NCI-H82 treated with DMSO at 0.1 percent for 48 hours (cell line): ENCODE measurements around the gene AP5M1.
"Not testable (repeated sequence)": the region's sequence is repeated elsewhere in the genome, so short reads cannot be mapped to it uniquely, and the experiment has no call there.

ENCODE experiments used
- DNase-seq: peaks from one replicate; lab custom pipeline; 2025; ENCODE audit not compliant: unreplicated experiment; lab: John Stamatoyannopoulos, UW

The AP5M1 gene

DNA sequence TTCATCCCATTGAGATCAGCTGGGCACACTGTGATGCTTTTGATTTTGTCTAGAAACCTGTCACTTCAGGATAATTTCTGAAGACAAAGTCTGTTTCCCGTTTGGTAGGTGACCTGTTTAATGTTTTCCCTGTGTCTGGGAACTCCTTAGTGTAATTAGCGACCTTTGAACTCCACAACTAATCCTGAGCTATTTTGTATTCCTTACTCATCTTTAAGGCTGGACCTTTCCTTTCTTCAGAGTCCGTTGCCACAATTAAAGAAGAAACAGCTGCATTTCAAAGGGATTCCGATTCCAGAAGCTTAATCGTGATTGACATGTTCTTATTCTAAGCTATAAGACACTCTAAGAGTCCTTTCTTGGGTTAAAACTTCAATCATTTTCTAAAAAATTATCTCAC, 22.0 kb downstream of the AP5M1 start:
- DNase-seq = peak; percentile 95

DNA sequence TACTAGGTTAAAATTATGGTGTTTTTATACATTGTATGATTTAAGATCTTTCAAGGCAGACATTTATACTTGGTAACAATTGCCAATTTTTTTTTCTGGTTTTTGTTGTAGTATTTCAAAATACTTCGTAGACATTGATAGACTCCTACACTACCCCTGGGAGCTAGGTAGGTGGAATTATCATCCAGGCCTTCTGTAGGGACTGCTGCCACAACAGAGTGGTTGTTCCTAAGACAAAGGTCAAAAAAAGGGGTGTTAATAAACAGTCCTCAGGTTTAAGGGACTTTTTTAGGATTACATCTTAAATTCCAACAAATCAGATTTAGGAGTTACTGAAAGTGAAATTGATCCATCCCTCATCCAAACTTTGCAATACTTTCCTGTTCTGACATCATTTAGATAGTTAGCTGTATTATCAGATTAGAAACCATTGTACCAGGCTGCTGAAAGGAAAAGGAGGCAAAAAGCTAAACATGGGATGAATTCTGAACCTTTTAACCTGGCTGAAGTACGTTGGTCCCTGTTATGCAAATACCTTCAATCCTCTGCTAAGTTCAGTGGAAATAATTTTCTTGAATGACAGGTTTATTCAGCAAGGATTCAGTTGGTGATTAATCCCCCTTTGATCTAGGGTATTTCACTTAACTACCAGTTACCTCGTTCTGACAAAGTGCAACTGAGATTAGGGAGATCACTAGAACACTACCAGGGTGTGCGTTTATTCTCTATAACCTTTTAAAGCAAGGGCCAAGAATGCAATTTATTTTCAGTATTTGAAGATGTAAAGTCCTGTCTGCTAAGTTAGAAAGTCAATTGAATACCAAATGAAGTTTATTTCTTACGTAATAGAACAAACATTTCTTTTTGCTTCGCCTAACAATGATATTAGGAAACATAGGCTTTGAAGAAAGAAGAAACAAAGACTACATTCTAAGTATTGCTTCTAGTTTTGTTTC, 23.2 kb downstream of the AP5M1 start:
- DNase-seq = peak; percentile 94

DNA sequence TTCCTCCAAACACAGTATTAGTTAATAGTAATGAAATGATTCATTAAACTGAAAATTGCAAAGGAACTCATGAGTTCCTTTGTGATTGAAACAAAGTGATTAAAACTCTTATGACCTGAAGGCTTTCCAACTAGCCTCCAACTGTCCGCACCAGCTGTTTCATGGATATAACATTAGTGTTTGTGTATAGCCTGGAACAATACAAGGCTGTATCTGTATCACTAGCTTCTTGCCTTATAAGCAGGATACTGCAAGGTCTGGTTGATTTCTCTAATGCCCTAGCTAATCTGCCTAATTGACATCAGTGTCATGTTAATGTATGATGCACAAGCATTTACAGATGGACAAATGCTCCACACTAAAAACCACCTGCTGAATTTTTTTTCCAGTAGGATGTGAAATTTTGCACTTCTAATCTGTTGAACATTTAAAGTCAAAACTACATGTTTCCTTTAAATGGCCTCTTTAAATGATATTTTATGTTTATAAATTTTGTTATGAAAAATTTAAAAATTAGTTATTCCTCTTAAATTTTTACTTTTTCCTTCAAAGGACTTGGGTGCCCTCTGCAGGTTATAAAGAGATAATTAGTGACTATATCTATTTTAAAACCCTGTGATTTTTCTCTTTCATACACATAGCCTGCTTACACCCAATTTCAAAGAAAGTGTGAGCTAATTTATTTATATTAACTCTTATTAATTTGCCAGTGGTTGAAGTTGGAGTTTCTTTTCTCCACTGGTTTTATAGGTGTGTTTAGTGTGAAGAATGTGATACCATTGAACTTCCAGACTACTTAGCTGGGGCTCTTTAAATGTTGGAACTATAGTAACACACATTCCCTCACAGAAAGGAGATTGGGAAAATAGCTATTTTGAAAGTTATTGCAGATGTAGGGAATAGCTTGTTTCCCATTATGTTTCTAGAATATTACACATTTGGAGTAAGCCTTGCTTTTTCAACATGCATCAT, 25.4 kb downstream of the AP5M1 start:
- peak; percentile 100 for DNase-seq

DNA sequence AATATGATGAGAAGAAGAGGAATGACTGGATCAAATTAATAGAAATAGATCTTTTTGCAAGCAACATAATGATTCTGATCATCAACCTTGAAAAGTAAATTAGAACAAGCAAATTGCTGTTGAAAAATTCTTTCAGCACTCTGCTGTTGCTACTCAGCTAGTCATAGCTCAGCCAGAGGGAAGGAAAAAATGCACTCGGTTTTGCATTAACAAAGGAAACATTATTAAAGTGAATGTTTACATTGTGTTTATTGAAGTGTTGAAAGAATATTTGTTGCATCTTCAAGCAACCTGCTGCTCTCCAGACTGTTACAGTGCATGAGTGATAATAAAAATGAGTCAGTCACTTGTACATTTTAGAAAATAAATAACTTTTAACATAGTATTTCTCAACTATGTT, 26.5 kb downstream of the AP5M1 start:
- no peak for DNase-seq

DNA sequence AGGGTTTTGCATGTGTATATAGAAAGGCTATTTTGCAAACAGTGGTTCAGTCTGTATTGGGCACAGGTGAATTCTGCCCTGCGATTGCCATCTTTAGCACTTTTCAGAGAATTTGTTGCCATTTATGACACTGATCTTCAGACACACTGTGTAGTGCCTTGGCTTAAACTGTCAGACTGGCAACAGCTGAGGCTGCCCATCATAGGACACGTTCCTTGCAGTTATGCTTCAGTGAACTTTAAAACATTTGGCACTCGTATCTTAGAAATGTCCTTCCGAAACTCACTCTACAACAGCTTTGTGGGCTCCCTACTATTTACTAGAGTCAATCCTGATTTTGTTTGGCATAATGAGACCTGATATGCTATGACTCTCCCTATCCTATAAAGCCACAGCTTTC, 29.1 kb downstream of the AP5M1 start:
- DNase-seq = no peak

DNA sequence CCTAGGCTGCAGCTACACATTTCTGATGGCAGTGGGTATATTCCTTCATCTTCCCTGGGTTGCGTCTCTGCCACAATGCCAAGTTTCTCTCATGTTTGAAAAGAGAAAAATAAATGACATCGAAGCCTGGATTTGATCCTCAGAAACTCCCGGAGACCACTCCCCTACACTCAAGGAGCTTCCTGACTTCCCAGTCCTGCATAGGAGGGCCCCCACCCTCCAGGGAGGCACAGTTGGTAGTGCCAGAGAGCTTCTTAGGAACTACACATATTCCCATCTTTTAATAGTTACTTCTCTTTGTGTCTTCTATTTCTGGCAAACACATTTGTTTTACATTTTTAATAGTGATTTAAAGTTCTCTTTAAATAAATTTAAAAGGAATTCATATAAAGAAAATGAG, 30.7 kb downstream of the AP5M1 start:
- DNase-seq = no peak

DNA sequence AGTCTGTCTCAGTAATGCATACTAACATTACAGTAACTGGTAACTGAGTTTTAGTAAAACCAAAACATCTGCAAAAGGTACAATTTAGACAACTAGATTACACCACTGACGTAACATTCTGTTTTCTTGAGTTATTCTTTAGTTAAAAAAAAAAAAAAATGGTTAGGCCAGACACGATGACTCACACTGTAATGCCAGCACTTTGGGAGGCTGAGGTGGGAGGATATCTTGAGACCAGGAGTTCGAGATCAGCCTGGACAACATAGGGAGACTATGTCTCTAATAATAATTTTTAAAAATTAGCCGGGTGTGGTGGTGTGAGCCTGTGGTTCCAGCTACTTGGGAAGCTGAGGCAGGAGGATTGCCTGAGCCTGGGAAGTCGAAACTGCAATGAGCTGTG, 34.1 kb downstream of the AP5M1 start:
- DNase-seq = no peak

DNA sequence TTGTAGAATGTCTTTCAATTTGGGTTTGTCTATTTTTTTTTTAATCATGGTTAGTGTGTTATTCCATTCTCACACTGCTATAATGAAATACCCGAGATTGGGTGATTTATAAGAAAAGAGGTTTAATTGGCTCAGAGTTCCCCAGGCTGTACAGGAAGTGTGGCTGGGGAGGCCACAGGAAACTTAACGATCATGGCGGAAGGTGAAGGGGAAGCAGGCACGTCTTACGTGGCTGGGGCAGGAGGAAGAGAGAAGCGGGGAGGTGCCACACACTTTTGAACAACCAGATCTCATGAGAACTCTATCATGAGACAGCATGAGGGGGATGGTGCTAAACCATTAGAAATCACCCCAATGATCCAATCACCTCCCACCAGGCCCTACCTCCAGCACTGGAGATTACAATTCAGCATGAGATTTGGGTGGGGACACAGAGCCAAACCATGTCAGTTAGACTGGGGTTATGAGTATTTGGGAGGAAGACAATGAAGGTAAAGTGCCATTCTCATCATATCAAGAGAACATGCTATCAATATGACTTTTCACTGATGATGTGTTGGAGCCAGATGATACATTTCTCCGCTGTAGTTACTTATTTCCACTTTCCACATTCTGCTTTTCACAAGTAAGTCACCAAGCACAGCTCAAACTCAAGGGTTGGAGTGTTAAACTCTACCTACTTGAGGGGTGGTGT, 45.8 kb downstream of the AP5M1 start:
- DNase-seq = no peak

DNA sequence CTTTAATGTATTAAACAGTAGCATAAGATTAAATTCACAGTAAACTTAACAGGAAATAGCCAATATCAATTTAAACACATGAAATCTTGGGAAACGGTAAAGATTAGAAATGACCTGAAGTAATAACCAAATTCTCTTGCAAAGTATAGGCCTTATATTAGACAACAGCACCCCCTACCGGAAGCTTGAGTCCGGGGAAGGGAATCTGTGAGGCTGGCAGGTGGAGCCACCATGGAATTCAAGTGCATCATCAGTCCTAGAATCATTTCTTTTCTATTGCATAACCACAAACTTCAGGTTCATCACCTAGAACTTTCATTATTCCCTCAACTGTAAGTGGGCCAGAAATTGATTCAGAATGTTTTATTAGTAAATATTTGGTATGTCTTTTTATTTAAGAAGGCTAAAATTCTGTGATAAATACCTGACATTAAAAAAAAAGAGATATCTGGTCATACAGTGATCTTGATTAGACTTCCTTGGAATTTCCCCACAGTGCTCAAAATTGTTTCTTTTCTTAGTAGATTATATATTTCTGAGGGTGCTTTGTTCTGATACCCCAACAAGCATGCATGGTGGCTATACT, 48.6 kb downstream of the AP5M1 start:
- DNase-seq = peak; percentile 97

DNA sequence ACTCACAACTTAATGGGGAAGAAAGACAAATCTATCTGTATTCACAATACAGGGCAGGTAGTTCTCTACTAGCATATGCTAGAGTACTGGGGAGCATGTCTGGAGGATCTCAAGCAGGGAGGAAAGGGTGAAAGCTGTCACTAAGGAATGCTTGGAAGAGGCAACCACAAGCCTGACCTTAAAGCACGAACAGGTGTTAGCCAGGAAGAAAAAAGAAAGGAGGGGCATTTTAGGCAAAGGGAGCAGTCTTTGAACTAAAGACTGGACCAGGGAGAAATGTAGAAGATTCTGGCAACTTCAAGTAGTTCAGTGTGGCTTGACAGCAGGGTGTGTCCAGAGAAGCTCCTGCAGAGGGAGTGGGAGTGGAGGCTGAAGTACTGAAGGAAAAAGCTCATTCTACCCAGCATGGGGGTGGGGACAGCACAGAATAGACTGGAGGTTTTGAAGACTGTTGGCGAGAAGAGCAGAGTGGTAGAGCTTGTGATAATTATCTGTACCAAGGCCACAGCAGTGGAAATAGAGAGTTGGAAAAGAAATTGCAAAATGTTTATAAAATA, 50.9 kb downstream of the AP5M1 start:
- DNase-seq = no peak

DNA sequence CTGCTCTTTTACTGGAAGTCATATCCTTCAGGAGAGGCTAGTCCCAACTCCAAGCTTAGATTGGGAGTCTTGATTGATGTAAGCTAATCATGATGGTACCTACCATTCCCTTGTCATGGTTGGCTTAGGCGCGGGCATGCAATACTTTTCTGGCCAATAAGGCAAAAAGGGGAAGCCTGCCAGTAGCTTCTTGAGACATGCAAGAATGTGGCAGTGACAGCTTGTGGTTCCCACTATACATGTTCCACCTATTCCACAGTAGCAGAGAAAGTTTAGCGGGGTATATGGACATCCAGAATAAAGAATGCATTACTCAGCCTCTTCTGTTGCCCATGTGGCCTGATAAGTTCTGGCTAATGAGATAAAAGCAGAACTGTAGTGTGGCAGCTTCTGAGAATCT, 55.0 kb downstream of the AP5M1 start:
- no peak for DNase-seq

DNA sequence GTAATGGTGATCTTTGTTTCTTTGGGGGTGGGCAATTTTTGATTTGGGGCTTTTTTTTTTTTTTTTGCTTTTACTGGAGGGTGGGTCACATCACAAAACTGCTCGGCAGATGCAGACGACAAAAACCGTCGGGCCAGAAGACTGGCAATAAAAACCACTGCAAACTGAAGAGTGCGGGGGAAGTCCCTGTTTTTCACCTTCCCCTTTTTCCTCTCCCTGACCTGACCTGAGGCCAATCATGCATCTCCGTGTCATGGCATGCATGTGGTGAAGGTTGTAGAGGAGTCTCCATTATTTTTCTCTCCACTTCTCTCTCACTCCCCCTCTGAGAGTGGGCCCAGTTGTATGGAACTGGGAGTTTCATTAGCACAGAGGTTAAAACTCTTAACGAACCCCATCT, 57.5 kb downstream of the AP5M1 start:
- DNase-seq = no peak

DNA sequence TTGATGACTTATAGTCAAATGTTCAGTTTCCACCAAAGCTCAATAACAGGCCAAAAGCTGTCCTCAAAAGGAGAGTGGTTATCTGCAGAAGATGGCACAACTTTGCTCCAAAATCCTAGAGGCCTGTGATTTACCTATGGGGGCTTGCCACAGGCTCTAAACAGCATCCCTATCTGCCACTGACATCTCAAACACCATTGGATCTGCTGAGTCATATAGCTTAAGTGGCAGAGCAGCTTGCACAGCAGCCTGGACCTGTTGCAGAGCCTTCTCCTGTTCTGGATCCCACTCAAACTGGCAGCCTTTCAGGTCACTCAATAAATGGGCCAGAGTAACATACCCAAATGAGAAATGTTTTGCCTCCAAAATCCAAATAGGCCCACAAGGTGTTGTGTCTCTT, 61.1 kb downstream of the AP5M1 start:
- no peak for DNase-seq

DNA sequence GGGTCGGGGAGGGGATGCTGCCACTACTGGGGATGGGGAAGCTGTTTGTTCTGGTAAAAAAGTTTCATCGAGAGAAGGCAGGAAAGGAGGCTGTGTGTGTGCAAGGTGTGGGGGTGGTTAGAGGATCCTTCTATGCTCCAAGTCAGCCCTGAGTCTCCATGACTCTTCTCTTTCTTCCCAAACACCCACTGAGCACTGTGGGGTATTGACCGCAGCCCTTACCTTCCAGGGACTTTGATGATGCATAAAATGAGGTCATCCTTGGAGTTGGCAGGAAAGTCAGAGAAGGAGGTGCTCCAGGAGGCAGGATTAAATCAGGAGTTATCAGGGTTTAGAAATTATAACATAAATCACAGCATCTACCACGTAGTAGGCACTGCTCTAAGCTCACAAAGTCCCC, 63.7 kb downstream of the AP5M1 start:
- not testable (repeated sequence) for DNase-seq

DNA sequence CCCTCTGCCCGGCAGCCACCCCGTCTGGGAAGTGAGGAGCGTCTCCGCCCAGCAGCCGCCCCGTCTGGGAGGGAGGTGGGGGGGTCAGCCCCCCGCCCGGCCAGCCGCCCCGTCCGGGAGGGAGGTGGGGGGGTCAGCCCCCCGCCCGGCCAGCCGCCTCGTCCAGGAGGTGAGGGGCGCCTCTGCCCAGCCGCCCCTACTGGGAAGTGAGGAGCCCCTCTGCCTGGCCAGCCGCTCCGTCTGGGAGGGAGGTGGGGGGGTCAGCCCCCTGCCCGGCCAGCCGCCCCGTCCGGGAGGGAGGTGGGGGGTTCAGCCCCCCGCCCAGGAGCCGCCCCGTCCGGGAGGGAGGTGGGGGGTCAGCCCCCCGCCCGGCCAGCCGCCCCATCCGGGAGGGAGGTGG, 65.0 kb downstream of the AP5M1 start:
- not testable (repeated sequence) for DNase-seq

DNA sequence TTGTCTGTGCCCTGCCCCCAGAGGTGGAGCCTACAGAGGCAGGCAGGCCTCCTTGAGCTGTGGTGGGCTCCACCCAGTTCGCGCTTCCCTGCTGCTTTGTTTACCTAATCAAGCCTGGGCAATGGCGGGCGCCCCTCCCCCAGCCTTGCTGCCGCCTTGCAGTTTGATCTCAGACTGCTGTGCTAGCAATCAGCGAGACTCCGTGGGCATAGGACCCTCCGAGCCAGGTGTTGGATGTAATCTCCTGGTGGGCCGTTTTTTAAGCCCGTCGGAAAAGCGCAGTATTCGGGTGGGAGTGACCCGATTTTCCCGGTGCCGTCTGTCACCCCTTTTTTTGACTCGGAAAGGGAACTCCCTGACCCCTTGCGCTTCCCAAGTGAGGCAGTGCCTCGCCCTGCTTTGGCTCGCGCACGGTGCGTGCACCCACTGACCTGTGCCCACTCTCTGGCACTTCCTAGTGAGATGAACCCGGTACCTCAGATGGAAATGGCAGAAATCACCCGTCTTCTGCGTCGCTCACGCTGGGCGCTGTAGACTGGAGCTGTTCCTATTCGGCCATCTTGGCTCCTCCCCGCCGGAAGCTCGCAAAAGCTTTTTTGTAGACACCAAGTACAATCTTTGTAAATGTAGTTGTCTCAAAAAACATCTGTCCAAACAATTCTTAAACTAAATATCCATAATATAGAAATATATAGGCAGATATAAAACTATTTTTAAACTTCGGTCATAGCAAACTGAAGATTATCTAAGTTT, 75.0 kb downstream of the AP5M1 start:
- not testable (repeated sequence) for DNase-seq

DNA sequence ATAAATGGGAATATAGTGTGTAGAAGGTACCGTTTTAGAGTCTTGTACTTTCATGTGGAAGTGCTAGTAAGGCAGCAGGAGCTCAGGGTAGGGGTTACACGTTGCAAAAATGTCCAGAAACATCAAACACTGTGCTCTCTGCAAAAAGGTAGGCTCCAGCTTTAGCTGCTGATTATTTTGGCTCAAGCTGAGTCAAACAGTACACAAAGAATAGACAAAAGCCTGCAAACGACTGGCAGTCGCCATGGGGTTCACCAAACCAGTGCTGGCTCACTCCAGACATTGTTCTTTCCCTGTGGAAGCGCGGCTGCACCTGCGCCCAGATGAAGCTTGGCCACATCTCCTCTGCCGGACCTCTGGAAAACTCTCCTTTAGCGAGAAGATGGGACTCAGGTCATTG, 76.3 kb downstream of the AP5M1 start:
- DNase-seq = no peak

DNA sequence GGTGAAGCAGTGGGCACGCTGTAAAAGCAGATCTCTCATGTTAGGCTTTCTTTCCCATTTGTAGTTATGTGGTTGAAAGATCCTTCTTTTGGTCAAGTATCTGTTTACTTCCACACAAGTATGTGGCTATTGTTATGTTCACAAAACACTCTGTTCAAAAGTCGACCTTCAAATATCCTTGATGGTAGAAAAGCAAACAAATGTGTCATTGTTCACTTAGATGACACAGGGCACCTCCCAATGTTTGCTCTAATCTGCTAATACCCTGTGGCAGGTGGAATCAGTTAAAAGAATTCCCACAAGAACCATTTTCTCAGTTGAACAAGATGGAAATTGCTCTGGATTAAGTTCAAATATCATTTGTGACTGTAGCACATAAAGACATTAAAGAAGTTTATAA, 78.0 kb downstream of the AP5M1 start:
- DNase-seq = no peak
